Uterus (tissue), 4 donors: ENCODE measurements around the gene ZGLP1. TPM values are rescaled to one million over a fixed set of nuclear protein-coding genes. Genes with fewer than 3 reads are reported as not detected.

Experiments
- DNase-seq, 2 donors: peaks; one replicate each; pipeline ENCODE4 v3.0.0-alpha.2; 2019 to 2020
- H3K27ac ChIP-seq, 2 donors: fragments of 200-600 bp; sonication (generic); 1 replicate in 1 of 2; 2 replicates in 1 of 2; pipeline ENCODE4 v1.5.1; 2016 to 2018
- H3K27me3 ChIP-seq, 2 donors: fragments of 200-600 bp; sonication (generic); one replicate each; pipeline ENCODE4 v1.5.1; 2018 to 2019; ENCODE audit warnings: control low read depth in 1 of 2
- H3K36me3 ChIP-seq, 2 donors: fragments of 200-600 bp; sonication (generic); one replicate each; pipeline ENCODE4 v1.5.1; 2019; ENCODE audit warnings: control low read depth in 1 of 2
- H3K4me1 ChIP-seq, 2 donors: fragments of 200-600 bp; sonication (generic); one replicate each; pipeline ENCODE4 v1.5.1; 2018 to 2019; ENCODE audit warnings: control low read depth in 1 of 2
- H3K4me3 ChIP-seq, 2 donors: fragments of 200-600 bp; sonication (generic); 1 replicate in 1 of 2; 2 replicates in 1 of 2; pipeline ENCODE4 v1.5.1; 2018 to 2019; ENCODE audit warnings: mild to moderate bottlenecking in 1 of 2
- H3K9me3 ChIP-seq, 2 donors: fragments of 200-600 bp; sonication (generic); one replicate each; pipeline ENCODE4 v1.5.1; 2019; ENCODE audit warnings: control low read depth in 1 of 2
- CTCF ChIP-seq, 4 experiments: fragments of 200-600 bp in 2 of 4; fragments of 450-650 bp in 2 of 4; sonication (generic) in 2 of 4; IDR thresholded peaks; one replicate each; pipeline ENCODE4 v1.5.1; 2016 to 2019; ENCODE audit warnings: antibody characterized with exemption in 4 of 4, mild to moderate bottlenecking in 2 of 4, moderate library complexity in 1 of 4
- POLR2A ChIP-seq, 2 donors: fragments of 450-650 bp; IDR thresholded peaks; one replicate each; pipeline ENCODE4 v1.6.1; 2016; ENCODE audit warnings: antibody characterized with exemption in 2 of 2, mild to moderate bottlenecking in 1 of 2, moderate library complexity in 1 of 2
- intact Hi-C: fragments of 100-400 bp; cut with DNase I; formaldehyde crosslinking; loops from one replicate; pipeline ENCODE4 v1.15.1; 2023; ENCODE audit warnings: low total_unique reads
- total RNA-seq, 4 donors: library from RNA; depleted of rRNA in 3 of 4; stranded (reverse); fragments of >200 nt in 3 of 4; gene quantifications; one replicate each; pipeline versions ENCODE4 v1.1.0 to v1.2.4, GENCODE V29; 2014 to 2023
- donor health status: DM: yes; HTN: yes; CAD: no.

ZGLP1 gene
- total RNA-seq, 4 donors from 2014 or later = 1.0 to 2.5 TPM; not detected in 2

- no peaks in the 10 kb centered on the region for H3K9me3 ChIP-seq
- intact Hi-C loops = no loop called here
- H3K4me1 ChIP-seq = no peaks in the 10 kb centered on the region
- H3K27me3 ChIP-seq = peaks cover 0 to 8% of the 10 kb centered on the region in 2 donors
- peak overlapping the region; percentile 11 to 31 for H3K4me3 ChIP-seq
- peak overlapping the region; percentile 67 to 71 for H3K27ac ChIP-seq
- TF ChIP-seq CTCF (IDR thresholded peaks at IDR 0.05) (no peak), POLR2A (IDR thresholded peaks at IDR 0.05) (no peak)
- no peaks in the 10 kb centered on the region for H3K36me3 ChIP-seq
- DNase-seq = peak; percentile 40 to 47
Measured at GRCh38 chr19:10270180-10270615, 39.4 kb downstream of the ZGLP1 start.

GRCh38 chr19:10269333-10270179 is 40.1 kb downstream of the ZGLP1 start:
- DNase-seq = peak; percentile 82 to 84
- Histone ChIP-seq H3K4me3 (peak overlapping the region; percentile 11 to 31), H3K9me3 (no peaks in the 10 kb centered on the region), H3K27ac (peak overlapping the region; percentile 67 to 71), H3K36me3 (no peaks in the 10 kb centered on the region), H3K27me3 (peaks cover 0 to 8% of the 10 kb centered on the region in 2 donors), H3K4me1 (no peaks in the 10 kb centered on the region)
- TF ChIP-seq CTCF (IDR thresholded peaks at IDR 0.05) (peak; percentile 91 to 96 (median 95)), POLR2A (IDR thresholded peaks at IDR 0.05) (peak in 1 of 2 donors; percentile 7)
- intact Hi-C loops = loop anchor here (2.0 kb wide), 1 partner anchor 119 kb away; no protein-coding TSS in a partner anchor

- Histone ChIP-seq H3K27ac (peak overlapping the region; percentile 42 to 56), H3K9me3 (no peaks in the 10 kb centered on the region), H3K4me3 (no peak overlapping the region), H3K27me3 (peaks cover 0 to 8% of the 10 kb centered on the region in 2 donors), H3K4me1 (no peaks in the 10 kb centered on the region), H3K36me3 (no peaks in the 10 kb centered on the region)
- intact Hi-C loops = loop anchor here (2.0 kb wide), 1 partner anchor 121 kb away; no protein-coding TSS in a partner anchor
- DNase-seq = no peak
- TF ChIP-seq CTCF (IDR thresholded peaks at IDR 0.05) (no peak), POLR2A (IDR thresholded peaks at IDR 0.05) (no peak)
Measured at GRCh38 chr19:10268071-10268470, 41.5 kb downstream of the ZGLP1 start.

GRCh38 chr19:10266706-10267105 is 42.9 kb downstream of the ZGLP1 start:
- Histone ChIP-seq H3K36me3 (no peaks in the 10 kb centered on the region), H3K4me3 (no peak overlapping the region), H3K9me3 (no peaks in the 10 kb centered on the region), H3K27ac (no peak overlapping the region), H3K4me1 (no peaks in the 10 kb centered on the region), H3K27me3 (peaks cover 0 to 8% of the 10 kb centered on the region in 2 donors)
- DNase-seq = no peak
- TF ChIP-seq POLR2A (IDR thresholded peaks at IDR 0.05) = no peak
- intact Hi-C loops = no loop called here

- Histone ChIP-seq H3K27ac (no peak overlapping the region), H3K4me3 (no peak overlapping the region), H3K36me3 (no peaks in the 10 kb centered on the region), H3K27me3 (no peaks in the 10 kb centered on the region), H3K9me3 (no peaks in the 10 kb centered on the region), H3K4me1 (no peaks in the 10 kb centered on the region)
- no peak for DNase-seq
- TF ChIP-seq POLR2A (IDR thresholded peaks at IDR 0.05) (no peak), CTCF (IDR thresholded peaks at IDR 0.05) (no peak)
- intact Hi-C loops = no loop called here
Measured at GRCh38 chr19:10262771-10263170, 46.8 kb downstream of the ZGLP1 start.
